CD4-positive, alpha-beta T cell treated with Interferon gamma for 1 hour (primary cell): Measurements from ENCODE around the gene IARS1.
A peak's percentile ranks its signal among the peaks of the same experiment; 100 is the strongest.

ENCODE experiments used
- DNase-seq: peaks from one replicate; pipeline ENCODE4 v3.0.0-alpha.2; 2020

IARS1 gene

GRCh38 chr9:92293452-92294296 lies at the start of gene IARS1:
IARS1 (minus strand) TSS chr9:92293697; CDS start chr9:92289419, 4,278 bp downstream.
- DNase-seq = peak; percentile 98

- no peak for DNase-seq
These were observed 49.5 kb upstream of the IARS1 start for GRCh38 chr9:92342825-92343488.

- no peak for DNase-seq
These were observed 48.1 kb upstream of the IARS1 start for GRCh38 chr9:92341578-92341977.

- no peak for DNase-seq
These were observed 39.8 kb upstream of the IARS1 start for GRCh38 chr9:92333282-92333634.

- no peak for DNase-seq
These were observed 39.2 kb upstream of the IARS1 start for GRCh38 chr9:92332577-92333281.

GRCh38 chr9:92328225-92328624 lies 34.7 kb upstream of the IARS1 start:
- DNase-seq = no peak

GRCh38 chr9:92327283-92327850 lies 33.9 kb upstream of the IARS1 start:
- no peak for DNase-seq

GRCh38 chr9:92325991-92326500 lies 32.5 kb upstream of the IARS1 start:
- DNase-seq = no peak

GRCh38 chr9:92325269-92325990 lies 31.9 kb upstream of the IARS1 start, which contains the start of the genes CENPP and NOL8:
CENPP (plus strand) TSS chr9:92325953.
NOL8 (minus strand) TSS chr9:92325350; CDS start chr9:92324161, 1,189 bp downstream.
- DNase-seq = peak; percentile 82

- no peak for DNase-seq
These were observed 31.4 kb upstream of the IARS1 start for GRCh38 chr9:92324889-92325268.

- no peak for DNase-seq
These were observed 30.9 kb upstream of the IARS1 start for GRCh38 chr9:92324431-92324830.

- no peak for DNase-seq
These were observed 22.0 kb upstream of the IARS1 start for GRCh38 chr9:92315456-92315855.

GRCh38 chr9:92313624-92314012 lies 20.1 kb upstream of the IARS1 start:
- no peak for DNase-seq

- no peak for DNase-seq
These were observed 19.6 kb upstream of the IARS1 start for GRCh38 chr9:92312887-92313623.

- no peak for DNase-seq
These were observed 17.1 kb upstream of the IARS1 start for GRCh38 chr9:92310562-92310961.

GRCh38 chr9:92308893-92309292 lies 15.4 kb upstream of the IARS1 start:
- DNase-seq = no peak

- no peak for DNase-seq
These were observed 7.4 kb upstream of the IARS1 start for GRCh38 chr9:92300936-92301335.

GRCh38 chr9:92299116-92299515 lies 5.6 kb upstream of the IARS1 start:
- DNase-seq = no peak

- no peak for DNase-seq
These were observed 4.5 kb upstream of the IARS1 start for GRCh38 chr9:92298036-92298435.

GRCh38 chr9:92297611-92298010 lies 4.1 kb upstream of the IARS1 start:
- no peak for DNase-seq

- DNase-seq = no peak
These were observed 2.3 kb upstream of the IARS1 start for GRCh38 chr9:92295827-92296258.
